Breast epithelium (tissue), 3 donors: ENCODE measurements around the gene TMSB4X.

ENCODE experiments used
- POLR2A ChIP-seq: fragments of 450-650 bp; IDR thresholded peaks from one replicate; pipeline ENCODE4 v1.6.1; 2016; ENCODE audit warnings: antibody characterized with exemption, mild to moderate bottlenecking, moderate library complexity
- TF ChIP-seq, protein P1 (sequence below), 3 donors: fragments of 450-650 bp; IDR thresholded peaks; one replicate each; pipeline ENCODE4 v1.5.1; 2016 to 2017; ENCODE audit warnings: antibody characterized with exemption in 3 of 3, mild to moderate bottlenecking in 3 of 3, moderate library complexity in 3 of 3

DNA sequence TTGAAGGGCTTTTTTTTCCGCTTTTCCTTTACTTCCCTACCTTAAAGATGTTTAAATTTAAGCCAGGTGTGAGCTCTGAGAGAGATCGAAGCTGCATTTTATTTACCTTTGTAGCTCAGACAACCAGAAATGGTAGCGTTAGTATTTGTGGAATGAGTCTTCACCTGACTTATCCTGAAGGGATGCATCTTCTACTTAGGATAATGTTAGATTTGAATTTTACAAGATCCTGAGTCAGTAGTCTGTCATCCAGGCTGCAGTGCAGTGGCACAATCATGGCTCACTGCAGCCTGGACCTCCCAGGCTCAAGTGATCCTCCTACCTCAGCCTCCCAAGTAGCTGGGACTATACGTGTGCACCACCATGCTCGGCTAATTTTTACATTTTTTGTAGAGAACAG is 26.2 kb downstream of the TMSB4X start:
- TF ChIP-seq POLR2A = no peak
- TF ChIP-seq, protein P1, sequence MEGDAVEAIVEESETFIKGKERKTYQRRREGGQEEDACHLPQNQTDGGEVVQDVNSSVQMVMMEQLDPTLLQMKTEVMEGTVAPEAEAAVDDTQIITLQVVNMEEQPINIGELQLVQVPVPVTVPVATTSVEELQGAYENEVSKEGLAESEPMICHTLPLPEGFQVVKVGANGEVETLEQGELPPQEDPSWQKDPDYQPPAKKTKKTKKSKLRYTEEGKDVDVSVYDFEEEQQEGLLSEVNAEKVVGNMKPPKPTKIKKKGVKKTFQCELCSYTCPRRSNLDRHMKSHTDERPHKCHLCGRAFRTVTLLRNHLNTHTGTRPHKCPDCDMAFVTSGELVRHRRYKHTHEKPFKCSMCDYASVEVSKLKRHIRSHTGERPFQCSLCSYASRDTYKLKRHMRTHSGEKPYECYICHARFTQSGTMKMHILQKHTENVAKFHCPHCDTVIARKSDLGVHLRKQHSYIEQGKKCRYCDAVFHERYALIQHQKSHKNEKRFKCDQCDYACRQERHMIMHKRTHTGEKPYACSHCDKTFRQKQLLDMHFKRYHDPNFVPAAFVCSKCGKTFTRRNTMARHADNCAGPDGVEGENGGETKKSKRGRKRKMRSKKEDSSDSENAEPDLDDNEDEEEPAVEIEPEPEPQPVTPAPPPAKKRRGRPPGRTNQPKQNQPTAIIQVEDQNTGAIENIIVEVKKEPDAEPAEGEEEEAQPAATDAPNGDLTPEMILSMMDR (IDR thresholded peaks at IDR 0.05) = no peak
